K562 (cell line): Measurements from ENCODE around the gene POLR3GL. TPM values are rescaled to one million over a fixed set of nuclear protein-coding genes. Genes with fewer than 3 reads are reported as not detected.

Experiments used
- C11orf30 ChIP-seq: fragments of 450-650 bp; IDR thresholded peaks from 2 replicates; pipeline ENCODE4 v1.6.1; 2016; ENCODE audit warnings: low read depth, mild to moderate bottlenecking
- CREB1 ChIP-seq, 2 experiments: sonication (generic) in 1 of 2; formaldehyde crosslinking in 1 of 2; IDR thresholded peaks; 2 replicates each; pipeline versions ENCODE4 v1.6.1 to v1.8.0; 2012 to 2022; ENCODE audit warnings: inconsistent platforms in 1 of 2, mild to moderate bottlenecking in 1 of 2, missing genetic modification reagents in 1 of 2, moderate library complexity in 1 of 2
- DIDO1 ChIP-seq: fragments of 450-650 bp; IDR thresholded peaks from 2 replicates; pipeline ENCODE4 v1.6.1; 2016; ENCODE audit warnings: low read depth, missing biosample characterization, missing genetic modification characterization
- EP400 ChIP-seq: fragments of 450-650 bp; IDR thresholded peaks from 2 replicates; pipeline ENCODE4 v1.6.1; 2017; ENCODE audit warnings: antibody characterized with exemption, mild to moderate bottlenecking, moderate library complexity
- GATAD2B ChIP-seq: fragments of 450-650 bp; IDR thresholded peaks from 2 replicates; pipeline ENCODE4 v1.6.1; 2017; ENCODE audit warnings: mild to moderate bottlenecking, borderline replicate concordance
- GTF2E2 ChIP-seq: fragments of 200-800 bp; sonication (Bioruptor generic); IDR thresholded peaks from 2 replicates; pipeline ENCODE4 v1.6.1; 2016; ENCODE audit warnings: missing genetic modification characterization, missing compliant biosample characterization
- JUNB ChIP-seq: fragments of 450-650 bp; formaldehyde crosslinking; conservative IDR thresholded peaks from 2 replicates; pipeline ENCODE4 v1.4.0; 2020; ENCODE audit warnings: mild to moderate bottlenecking
- KLF16 ChIP-seq: IDR thresholded peaks from 2 replicates; pipeline ENCODE4 v1.6.1; 2016; ENCODE audit warnings: antibody characterized with exemption
- MYC ChIP-seq, 2 experiments: fragments of 250-450 bp in 1 of 2; sonication (Bioruptor Pico) in 1 of 2; IDR thresholded peaks; 2 replicates each; pipeline versions ENCODE4 v1.5.1 to v1.6.1; 2012 to 2021; ENCODE audit warnings: low read depth in 2 of 2, borderline replicate concordance in 1 of 2, improper control_type of control experiment in 1 of 2, low read length in 1 of 2, mild to moderate bottlenecking in 1 of 2, moderate library complexity in 1 of 2
- NR2C2 ChIP-seq, 2 experiments: fragments of 200-800 bp in 1 of 2; sonication (Bioruptor generic) in 1 of 2; sonication (generic) in 1 of 2; formaldehyde crosslinking in 1 of 2; IDR thresholded peaks; 2 replicates each; pipeline versions ENCODE4 v1.6.1 to v1.8.0; 2016 to 2022; ENCODE audit warnings: mild to moderate bottlenecking in 1 of 2, missing compliant biosample characterization in 1 of 2, missing genetic modification characterization in 1 of 2, missing genetic modification reagents in 1 of 2
- OTX1 ChIP-seq: fragments of 450-650 bp; formaldehyde crosslinking; IDR thresholded peaks from 2 replicates; pipeline ENCODE4 v1.4.0; 2022; ENCODE audit warnings: mild to moderate bottlenecking
- PCBP1 ChIP-seq: fragments of 200-400 bp; formaldehyde crosslinking; IDR thresholded peaks from 2 replicates; pipeline ENCODE4 v1.6.1; 2018; ENCODE audit warnings: mild to moderate bottlenecking, low read depth, low read length; ENCODE audit not compliant: poor library complexity, severe bottlenecking
- PML ChIP-seq: IDR thresholded peaks from 2 replicates; pipeline ENCODE4 v1.6.1; 2012; ENCODE audit warnings: low read length, inconsistent platforms
- ZFX ChIP-seq: sonication (generic); formaldehyde crosslinking; IDR thresholded peaks from 2 replicates; pipeline ENCODE4 v1.8.0; 2022; ENCODE audit warnings: mild to moderate bottlenecking, missing genetic modification reagents, moderate library complexity
- ZNF830 ChIP-seq: fragments of 250-450 bp; sonication (Bioruptor Pico); IDR thresholded peaks from 2 replicates; pipeline ENCODE4 v1.5.0; 2021; ENCODE audit warnings: mild to moderate bottlenecking
- polyA plus RNA-seq, 8 experiments: library from polyadenylated mRNA; depleted of rRNA in 4 of 8; stranded (reverse) in 5 of 8; unstranded in 3 of 8; fragments of >200 nt; fragmentation: Nextera tagmentation in 2 of 8; fragmentation: Illumina TruSeq in 1 of 8; extraction: Ambion mirVana in 2 of 8; extraction: Trizol in 1 of 8; gene quantifications; 2 replicates each; pipeline versions ENCODE4 v1.2.1 to v1.2.3, GENCODE V29; 2011 to 2014; ENCODE audit warnings: inconsistent platforms in 1 of 8, missing spikeins in 1 of 8
- total RNA-seq, 7 experiments: library from RNA; depleted of rRNA in 6 of 7; stranded (reverse); fragments of >200 nt in 6 of 7; fragmentation: Illumina TruSeq in 2 of 7; extraction: Trizol in 2 of 7; gene quantifications; 2 replicates each; pipeline versions ENCODE4 v1.2.1 to v1.2.3, GENCODE V29; 2011 to 2021; ENCODE audit warnings: low replicate concordance in 1 of 7
- TF ChIP-seq, protein P1 (sequence below): sonication (generic); formaldehyde crosslinking; IDR thresholded peaks from 2 replicates; pipeline ENCODE4 v1.8.0; 2022; ENCODE audit warnings: missing genetic modification reagents, mild to moderate bottlenecking, moderate library complexity, borderline replicate concordance
- TF ChIP-seq, protein P2 (sequence below): fragments of 450-650 bp; formaldehyde crosslinking; IDR thresholded peaks from 2 replicates; pipeline ENCODE4 v1.4.0; 2020; ENCODE audit warnings: mild to moderate bottlenecking, moderate library complexity
- TF ChIP-seq, protein P3 (sequence below): fragments of 250-450 bp; sonication (Bioruptor Pico); IDR thresholded peaks from 2 replicates; pipeline ENCODE4 v1.4.0; 2020; ENCODE audit warnings: mild to moderate bottlenecking, moderate library complexity, borderline replicate concordance
- TF ChIP-seq, protein P4 (sequence below): fragments of 250-450 bp; sonication (Bioruptor Pico); IDR thresholded peaks from 2 replicates; pipeline ENCODE4 v1.8.0; 2022; ENCODE audit warnings: moderate library complexity, mild to moderate bottlenecking, inconsistent platforms

The POLR3GL gene
- total and polyA plus RNA-seq, 9 of the 15 experiments (the other 6 are each of a cell fraction or from before 2014, with no cell fraction given): 14.6 to 48.4 (median 38.2) TPM

- TF ChIP-seq, protein P1, sequence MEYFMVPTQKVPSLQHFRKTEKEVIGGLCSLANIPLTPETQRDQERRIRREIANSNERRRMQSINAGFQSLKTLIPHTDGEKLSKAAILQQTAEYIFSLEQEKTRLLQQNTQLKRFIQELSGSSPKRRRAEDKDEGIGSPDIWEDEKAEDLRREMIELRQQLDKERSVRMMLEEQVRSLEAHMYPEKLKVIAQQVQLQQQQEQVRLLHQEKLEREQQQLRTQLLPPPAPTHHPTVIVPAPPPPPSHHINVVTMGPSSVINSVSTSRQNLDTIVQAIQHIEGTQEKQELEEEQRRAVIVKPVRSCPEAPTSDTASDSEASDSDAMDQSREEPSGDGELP (CRISPR knock-in tag): no peak
- TF ChIP-seq OTX1 (CRISPR knock-in tag): no peak
- 0 out of 2 replicates have a peak, but pooled peaks have one; percentile 17 for TF ChIP-seq PML
- TF ChIP-seq, protein P2, sequence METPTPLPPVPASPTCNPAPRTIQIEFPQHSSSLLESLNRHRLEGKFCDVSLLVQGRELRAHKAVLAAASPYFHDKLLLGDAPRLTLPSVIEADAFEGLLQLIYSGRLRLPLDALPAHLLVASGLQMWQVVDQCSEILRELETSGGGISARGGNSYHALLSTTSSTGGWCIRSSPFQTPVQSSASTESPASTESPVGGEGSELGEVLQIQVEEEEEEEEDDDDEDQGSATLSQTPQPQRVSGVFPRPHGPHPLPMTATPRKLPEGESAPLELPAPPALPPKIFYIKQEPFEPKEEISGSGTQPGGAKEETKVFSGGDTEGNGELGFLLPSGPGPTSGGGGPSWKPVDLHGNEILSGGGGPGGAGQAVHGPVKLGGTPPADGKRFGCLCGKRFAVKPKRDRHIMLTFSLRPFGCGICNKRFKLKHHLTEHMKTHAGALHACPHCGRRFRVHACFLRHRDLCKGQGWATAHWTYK: no peak
- TF ChIP-seq NR2C2 (CRISPR knock-in tag; IDR thresholded peaks at IDR 0.05): 0 out of 2 replicates have a peak, but pooled peaks have one; percentile 19
- TF ChIP-seq NR2C2 (tag; IDR thresholded peaks at IDR 0.05): peak; percentile 74
- no peak for TF ChIP-seq GTF2E2
- peak; percentile 49; the same call in 1 of the 2 replicates for TF ChIP-seq EP400
- no peak for TF ChIP-seq JUNB (CRISPR knock-in tag)
- no peak; the same call in 1 of the 2 replicates for TF ChIP-seq CREB1 (IDR thresholded peaks at IDR 0.05)
- TF ChIP-seq CREB1 (CRISPR knock-in tag; IDR thresholded peaks at IDR 0.05): no peak; the same call in 1 of the 2 replicates
- TF ChIP-seq, protein P3, sequence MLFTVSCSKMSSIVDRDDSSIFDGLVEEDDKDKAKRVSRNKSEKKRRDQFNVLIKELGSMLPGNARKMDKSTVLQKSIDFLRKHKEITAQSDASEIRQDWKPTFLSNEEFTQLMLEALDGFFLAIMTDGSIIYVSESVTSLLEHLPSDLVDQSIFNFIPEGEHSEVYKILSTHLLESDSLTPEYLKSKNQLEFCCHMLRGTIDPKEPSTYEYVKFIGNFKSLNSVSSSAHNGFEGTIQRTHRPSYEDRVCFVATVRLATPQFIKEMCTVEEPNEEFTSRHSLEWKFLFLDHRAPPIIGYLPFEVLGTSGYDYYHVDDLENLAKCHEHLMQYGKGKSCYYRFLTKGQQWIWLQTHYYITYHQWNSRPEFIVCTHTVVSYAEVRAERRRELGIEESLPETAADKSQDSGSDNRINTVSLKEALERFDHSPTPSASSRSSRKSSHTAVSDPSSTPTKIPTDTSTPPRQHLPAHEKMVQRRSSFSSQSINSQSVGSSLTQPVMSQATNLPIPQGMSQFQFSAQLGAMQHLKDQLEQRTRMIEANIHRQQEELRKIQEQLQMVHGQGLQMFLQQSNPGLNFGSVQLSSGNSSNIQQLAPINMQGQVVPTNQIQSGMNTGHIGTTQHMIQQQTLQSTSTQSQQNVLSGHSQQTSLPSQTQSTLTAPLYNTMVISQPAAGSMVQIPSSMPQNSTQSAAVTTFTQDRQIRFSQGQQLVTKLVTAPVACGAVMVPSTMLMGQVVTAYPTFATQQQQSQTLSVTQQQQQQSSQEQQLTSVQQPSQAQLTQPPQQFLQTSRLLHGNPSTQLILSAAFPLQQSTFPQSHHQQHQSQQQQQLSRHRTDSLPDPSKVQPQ (CRISPR knock-in tag): no peak
- no peak for TF ChIP-seq GATAD2B
- TF ChIP-seq ZNF830 (CRISPR knock-in tag): no peak
- TF ChIP-seq KLF16: peak; percentile 72
- peak; percentile 76 for TF ChIP-seq C11orf30
- peak; percentile 59 for TF ChIP-seq ZFX
- TF ChIP-seq, protein P4, sequence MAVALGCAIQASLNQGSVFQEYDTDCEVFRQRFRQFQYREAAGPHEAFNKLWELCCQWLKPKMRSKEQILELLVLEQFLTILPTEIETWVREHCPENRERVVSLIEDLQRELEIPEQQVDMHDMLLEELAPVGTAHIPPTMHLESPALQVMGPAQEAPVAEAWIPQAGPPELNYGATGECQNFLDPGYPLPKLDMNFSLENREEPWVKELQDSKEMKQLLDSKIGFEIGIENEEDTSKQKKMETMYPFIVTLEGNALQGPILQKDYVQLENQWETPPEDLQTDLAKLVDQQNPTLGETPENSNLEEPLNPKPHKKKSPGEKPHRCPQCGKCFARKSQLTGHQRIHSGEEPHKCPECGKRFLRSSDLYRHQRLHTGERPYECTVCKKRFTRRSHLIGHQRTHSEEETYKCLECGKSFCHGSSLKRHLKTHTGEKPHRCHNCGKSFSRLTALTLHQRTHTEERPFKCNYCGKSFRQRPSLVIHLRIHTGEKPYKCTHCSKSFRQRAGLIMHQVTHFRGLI: no peak
- TF ChIP-seq PCBP1: peak; percentile 53
- TF ChIP-seq DIDO1 (tag): peak; percentile 18; the same call in 1 of the 2 replicates
- peak; percentile 71; the same call in 1 of the 2 replicates for TF ChIP-seq MYC (IDR thresholded peaks at IDR 0.05; ENCODE audit: low read depth, low read length)
- no peak for TF ChIP-seq MYC (CRISPR knock-in tag; IDR thresholded peaks at IDR 0.05; ENCODE audit: borderline replicate concordance, low read depth)
Observed at GRCh38 chr1:145918144-145918991, 46.1 kb upstream of the POLR3GL start, which contains the start of gene PEX11B (continued).
